Activated T-cell treated with anti-CD3 and anti-CD28 coated beads, Interleukin-2, amount 50 U/mL, for 72 hours (primary cell): ENCODE data around the gene MARK4. TPM values are rescaled to one million over a fixed set of nuclear protein-coding genes. Genes with fewer than 3 reads are reported as not detected.
A peak's percentile ranks its signal among the peaks of the same experiment; 100 is the strongest.

Source experiments
- ATAC-seq, 2 donors: fragments of 150-1000 bp; cut with Tn5 transposase; replicated peaks in 1 of 2; 2 replicates each; pipeline ENCODE4 v1.10.0; 2021; ENCODE audit warnings: moderate library complexity in 2 of 2, mild to moderate bottlenecking in 1 of 2
- DNase-seq, 2 donors: peaks; one replicate each; pipeline ENCODE4 v3.0.0; 2021 to 2022; ENCODE audit warnings: mixed read lengths in 1 of 2
- H3K27ac Mint-ChIP-seq: one replicate; pipeline ENCODE4 v1.8.0; 2022; ENCODE audit warnings: mild to moderate bottlenecking, moderate library complexity, mixed read lengths
- H3K27me3 Mint-ChIP-seq: one replicate; pipeline ENCODE4 v1.8.0; 2022; ENCODE audit warnings: low read depth, mixed read lengths
- H3K36me3 Mint-ChIP-seq, 2 donors: one replicate each; pipeline ENCODE4 v1.8.0; 2022; ENCODE audit warnings: mixed read lengths in 2 of 2, mild to moderate bottlenecking in 1 of 2; ENCODE audit not compliant: insufficient read depth in 2 of 2
- H3K4me1 Mint-ChIP-seq: one replicate; pipeline ENCODE4 v1.8.0; 2022; ENCODE audit warnings: low read depth, mixed read lengths
- H3K4me3 Mint-ChIP-seq, 2 donors: one replicate each; pipeline ENCODE4 v1.8.0; 2022; ENCODE audit warnings: mild to moderate bottlenecking in 2 of 2, mixed read lengths in 2 of 2, moderate library complexity in 2 of 2
- H3K9me3 Mint-ChIP-seq, 2 donors: one replicate each; pipeline ENCODE4 v1.8.0; 2022; ENCODE audit warnings: mixed read lengths in 2 of 2
- total RNA-seq, 2 donors: library from RNA; stranded (reverse); gene quantifications; one replicate each; pipeline ENCODE4 v1.2.3, GENCODE V29; 2022

MARK4 gene
- total RNA-seq, 2 donors from 2014 or later, result 25.3 to 37.9 TPM

GRCh38 chr19:45249261-45250033 lies 1.6 kb upstream of the MARK4 start:
- H3K36me3 Mint-ChIP-seq, result no peaks in the 10 kb centered on the region
- no peak for DNase-seq
- H3K27me3 Mint-ChIP-seq, result peaks cover 8% of the 10 kb centered on the region
- H3K4me3 Mint-ChIP-seq, result peak overlapping the region; percentile 41 to 96
- H3K4me1 Mint-ChIP-seq, result peaks cover 47% of the 10 kb centered on the region
- no peak for ATAC-seq
- H3K27ac Mint-ChIP-seq, result no peak overlapping the region
- H3K9me3 Mint-ChIP-seq, result no peaks in the 10 kb centered on the region

- ATAC-seq (peak; percentile 2 to 4), DNase-seq (no peak)
- Mint-ChIP-seq H3K27ac (peak overlapping the region; percentile 49), H3K4me3 (peak overlapping the region; percentile 89 to 96), H3K36me3 (no peaks in the 10 kb centered on the region), H3K27me3 (no peaks in the 10 kb centered on the region), H3K9me3 (no peaks in the 10 kb centered on the region), H3K4me1 (peaks cover 53% of the 10 kb centered on the region)
Observed at GRCh38 chr19:45250216-45250831, 747 bp upstream of the MARK4 start.

GRCh38 chr19:45251452-45252354 lies 632 bp downstream of the MARK4 start:
- ATAC-seq (peak; percentile 38 to 51), DNase-seq (peak; percentile 21 to 25)
- Mint-ChIP-seq H3K4me3 (peak overlapping the region; percentile 90 to 93), H3K27ac (peak overlapping the region; percentile 92), H3K27me3 (no peaks in the 10 kb centered on the region), H3K4me1 (peaks cover 53% of the 10 kb centered on the region), H3K36me3 (no peaks in the 10 kb centered on the region), H3K9me3 (no peaks in the 10 kb centered on the region)

- Mint-ChIP-seq H3K4me1 (peaks cover 51% of the 10 kb centered on the region), H3K4me3 (peak overlapping the region; percentile 90 to 93), H3K36me3 (no peaks in the 10 kb centered on the region), H3K27ac (no peak overlapping the region), H3K9me3 (no peaks in the 10 kb centered on the region), H3K27me3 (no peaks in the 10 kb centered on the region)
- ATAC-seq, result no peak
- DNase-seq, result no peak
Observed at GRCh38 chr19:45253396-45254027, 2.4 kb downstream of the MARK4 start.

GRCh38 chr19:45254044-45254531 lies 3.0 kb downstream of the MARK4 start:
- no peaks in the 10 kb centered on the region for H3K27me3 Mint-ChIP-seq
- peaks cover 45% of the 10 kb centered on the region for H3K4me1 Mint-ChIP-seq
- H3K4me3 Mint-ChIP-seq, result peak overlapping the region in 1 of 2 donors; percentile 90
- H3K27ac Mint-ChIP-seq, result peak overlapping the region; percentile 10
- no peaks in the 10 kb centered on the region for H3K9me3 Mint-ChIP-seq
- H3K36me3 Mint-ChIP-seq, result no peaks in the 10 kb centered on the region
- no peak for DNase-seq
- no peak for ATAC-seq

- Mint-ChIP-seq H3K4me3 (no peak overlapping the region), H3K4me1 (peaks cover 35% of the 10 kb centered on the region), H3K27ac (peak overlapping the region; percentile 20), H3K36me3 (no peaks in the 10 kb centered on the region), H3K9me3 (no peaks in the 10 kb centered on the region), H3K27me3 (no peaks in the 10 kb centered on the region)
- no peak for ATAC-seq
- no peak for DNase-seq
Observed at GRCh38 chr19:45255611-45256157, 4.6 kb downstream of the MARK4 start.

- Mint-ChIP-seq H3K4me1 (peaks cover 31% of the 10 kb centered on the region), H3K27ac (no peak overlapping the region), H3K36me3 (no peaks in the 10 kb centered on the region), H3K4me3 (no peak overlapping the region), H3K27me3 (no peaks in the 10 kb centered on the region), H3K9me3 (no peaks in the 10 kb centered on the region)
- no peak for ATAC-seq
- DNase-seq, result no peak
Observed at GRCh38 chr19:45256836-45257235, 5.8 kb downstream of the MARK4 start.

- Mint-ChIP-seq H3K27me3 (no peaks in the 10 kb centered on the region), H3K27ac (no peak overlapping the region), H3K4me3 (no peak overlapping the region), H3K4me1 (peaks cover 11% of the 10 kb centered on the region), H3K9me3 (no peaks in the 10 kb centered on the region), H3K36me3 (no peaks in the 10 kb centered on the region)
- ATAC-seq (no peak), DNase-seq (no peak)
Observed at GRCh38 chr19:45258862-45259261, 7.8 kb downstream of the MARK4 start.

GRCh38 chr19:45262570-45262969 lies 11.5 kb downstream of the MARK4 start:
- ATAC-seq, result no peak
- no peaks in the 10 kb centered on the region for H3K4me1 Mint-ChIP-seq

GRCh38 chr19:45263013-45263412 lies 11.9 kb downstream of the MARK4 start:
- no peak overlapping the region for H3K4me3 Mint-ChIP-seq
- peaks cover 0 to 2% of the 10 kb centered on the region in 2 donors for H3K36me3 Mint-ChIP-seq
- no peak overlapping the region for H3K27ac Mint-ChIP-seq
- ATAC-seq (no peak), DNase-seq (no peak)
- H3K4me1 Mint-ChIP-seq, result no peaks in the 10 kb centered on the region
- H3K27me3 Mint-ChIP-seq, result no peaks in the 10 kb centered on the region
- no peaks in the 10 kb centered on the region for H3K9me3 Mint-ChIP-seq

More at GRCh38 chr19:45262570-45262969, 11.5 kb downstream of the MARK4 start:
- Mint-ChIP-seq H3K27me3 (no peaks in the 10 kb centered on the region), H3K27ac (no peak overlapping the region), H3K36me3 (peaks cover 0 to 2% of the 10 kb centered on the region in 2 donors), H3K4me3 (no peak overlapping the region), H3K9me3 (no peaks in the 10 kb centered on the region)
- no peak for DNase-seq

GRCh38 chr19:45264781-45265317 lies 13.8 kb downstream of the MARK4 start:
- H3K27me3 Mint-ChIP-seq, result no peaks in the 10 kb centered on the region
- H3K36me3 Mint-ChIP-seq, result peaks cover 0 to 2% of the 10 kb centered on the region in 2 donors
- no peak overlapping the region for H3K27ac Mint-ChIP-seq
- H3K4me3 Mint-ChIP-seq, result no peak overlapping the region
- no peaks in the 10 kb centered on the region for H3K9me3 Mint-ChIP-seq
- ATAC-seq (no peak), DNase-seq (no peak)
- no peaks in the 10 kb centered on the region for H3K4me1 Mint-ChIP-seq

GRCh38 chr19:45265375-45265774 lies 14.3 kb downstream of the MARK4 start:
- no peak for DNase-seq
- Mint-ChIP-seq H3K4me3 (no peak overlapping the region), H3K9me3 (no peaks in the 10 kb centered on the region), H3K27me3 (no peaks in the 10 kb centered on the region), H3K4me1 (no peaks in the 10 kb centered on the region), H3K27ac (no peak overlapping the region), H3K36me3 (peaks cover 0 to 2% of the 10 kb centered on the region in 2 donors)
- ATAC-seq, result no peak
